ENCODE measurements around the gene ADIPOR2.

- TF ChIP-seq EP300 (IDR thresholded peaks at IDR 0.05) = no peak
- TF ChIP-seq, protein P1, sequence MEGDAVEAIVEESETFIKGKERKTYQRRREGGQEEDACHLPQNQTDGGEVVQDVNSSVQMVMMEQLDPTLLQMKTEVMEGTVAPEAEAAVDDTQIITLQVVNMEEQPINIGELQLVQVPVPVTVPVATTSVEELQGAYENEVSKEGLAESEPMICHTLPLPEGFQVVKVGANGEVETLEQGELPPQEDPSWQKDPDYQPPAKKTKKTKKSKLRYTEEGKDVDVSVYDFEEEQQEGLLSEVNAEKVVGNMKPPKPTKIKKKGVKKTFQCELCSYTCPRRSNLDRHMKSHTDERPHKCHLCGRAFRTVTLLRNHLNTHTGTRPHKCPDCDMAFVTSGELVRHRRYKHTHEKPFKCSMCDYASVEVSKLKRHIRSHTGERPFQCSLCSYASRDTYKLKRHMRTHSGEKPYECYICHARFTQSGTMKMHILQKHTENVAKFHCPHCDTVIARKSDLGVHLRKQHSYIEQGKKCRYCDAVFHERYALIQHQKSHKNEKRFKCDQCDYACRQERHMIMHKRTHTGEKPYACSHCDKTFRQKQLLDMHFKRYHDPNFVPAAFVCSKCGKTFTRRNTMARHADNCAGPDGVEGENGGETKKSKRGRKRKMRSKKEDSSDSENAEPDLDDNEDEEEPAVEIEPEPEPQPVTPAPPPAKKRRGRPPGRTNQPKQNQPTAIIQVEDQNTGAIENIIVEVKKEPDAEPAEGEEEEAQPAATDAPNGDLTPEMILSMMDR (IDR thresholded peaks at IDR 0.05) = no peak
These were observed 108.4 kb downstream of the ADIPOR2 start for GRCh38 chr12:1799051-1799881.

All from ovary (tissue), 3 donors.